ENCODE data around the gene PTPRZ1.
A peak's percentile ranks its signal among the peaks of the same experiment; 100 is the strongest.

PTPRZ1 gene

DNA sequence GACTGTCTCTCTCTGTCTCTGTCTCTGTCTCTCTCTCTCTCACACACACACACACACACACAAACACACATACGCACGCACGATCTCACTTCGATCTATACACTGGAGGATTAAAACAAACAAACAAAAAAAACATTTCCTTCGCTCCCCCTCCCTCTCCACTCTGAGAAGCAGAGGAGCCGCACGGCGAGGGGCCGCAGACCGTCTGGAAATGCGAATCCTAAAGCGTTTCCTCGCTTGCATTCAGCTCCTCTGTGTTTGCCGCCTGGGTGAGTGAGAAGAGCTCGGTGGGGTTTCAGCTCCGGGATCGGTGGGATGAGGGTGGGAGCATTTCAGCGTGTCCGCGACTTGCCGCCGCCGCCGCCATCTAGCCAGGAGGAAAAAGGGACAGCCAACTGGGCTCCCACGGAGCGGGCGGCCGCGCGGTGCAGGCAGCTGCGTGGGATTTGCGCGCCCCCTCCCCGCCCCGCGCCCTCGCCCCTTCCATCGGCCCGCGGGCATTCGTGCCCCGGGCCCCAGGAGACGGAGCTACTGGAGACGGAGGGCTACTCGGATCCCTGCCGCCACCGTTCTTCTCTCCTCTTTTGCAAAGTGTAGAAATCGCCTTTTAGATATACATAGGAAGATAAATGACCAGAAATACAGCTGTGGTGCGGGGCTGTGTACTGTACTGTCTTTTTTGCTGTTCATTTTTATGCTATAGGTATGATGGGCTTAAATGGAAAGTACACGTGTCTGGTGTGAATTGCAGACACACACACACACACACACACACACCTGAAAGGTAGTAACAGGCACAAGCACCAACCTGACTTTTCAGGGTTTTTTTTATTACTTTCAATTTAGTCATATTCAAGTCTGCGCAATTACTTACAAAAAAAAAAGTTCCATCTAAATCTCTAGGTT is 581 bp downstream of the PTPRZ1 start:
- peak overlapping the region; percentile 49 for H3K4me3 ChIP-seq (ENCODE audit: low read depth, low read length)
- H3K4me1 ChIP-seq (ENCODE audit: control insufficient read depth, insufficient read depth, low read length): no peaks in the 10 kb centered on the region
- no peak overlapping the region for H3K27ac ChIP-seq (ENCODE audit: extremely low read depth, low read depth, low read length)
- no peaks in the 10 kb centered on the region for H3K36me3 ChIP-seq (ENCODE audit: control insufficient read depth in 2 of 2, insufficient read depth in 1 of 2, low read length in 2 of 2)
- no peaks in the 10 kb centered on the region for H3K9me3 ChIP-seq (ENCODE audit: control insufficient read depth, insufficient read depth, low read depth, low read length)
- POLR2A ChIA-PET: interaction anchor here (0.7 to 0.8 kb wide), 2 partner anchors 478 to 1102 kb away, joined by 3 read pairs; no protein-coding TSS in a partner anchor
- CTCF ChIA-PET: interaction anchor here (0.5 to 1.0 kb wide), 2 partner anchors 31 to 121 kb away, joined by 4 to 5 read pairs; no protein-coding TSS in a partner anchor
- TF ChIP-seq, protein P1, sequence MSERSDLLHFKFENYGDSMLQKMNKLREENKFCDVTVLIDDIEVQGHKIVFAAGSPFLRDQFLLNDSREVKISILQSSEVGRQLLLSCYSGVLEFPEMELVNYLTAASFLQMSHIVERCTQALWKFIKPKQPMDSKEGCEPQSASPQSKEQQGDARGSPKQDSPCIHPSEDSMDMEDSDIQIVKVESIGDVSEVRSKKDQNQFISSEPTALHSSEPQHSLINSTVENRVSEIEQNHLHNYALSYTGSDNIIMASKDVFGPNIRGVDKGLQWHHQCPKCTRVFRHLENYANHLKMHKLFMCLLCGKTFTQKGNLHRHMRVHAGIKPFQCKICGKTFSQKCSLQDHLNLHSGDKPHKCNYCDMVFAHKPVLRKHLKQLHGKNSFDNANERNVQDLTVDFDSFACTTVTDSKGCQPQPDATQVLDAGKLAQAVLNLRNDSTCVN (tag by site-specific recombination; optimal IDR thresholded peaks at IDR 0.05): peak; percentile 84
- TF ChIP-seq ZNF394 (tag by site-specific recombination; IDR thresholded peaks at IDR 0.05; ENCODE audit: borderline replicate concordance) (no peak; the same call in 1 of the 2 replicates), KLF16 (tag by site-specific recombination; IDR thresholded peaks at IDR 0.05) (peak; percentile 36; the same call in 1 of the 2 replicates), KLF7 (tag by site-specific recombination; IDR thresholded peaks at IDR 0.05; ENCODE audit: borderline replicate concordance) (no peak), PRDM4 (tag by site-specific recombination; IDR thresholded peaks at IDR 0.05) (no peak), PBX3 (CRISPR knock-in tag; IDR thresholded peaks at IDR 0.05) (no peak), GLIS2 (tag by site-specific recombination; IDR thresholded peaks at IDR 0.05) (peak; percentile 34; the same call in 1 of the 2 replicates), ZFP37 (tag by site-specific recombination; IDR thresholded peaks at IDR 0.05) (0 out of 2 replicates have a peak, but pooled peaks have one; percentile 22), ZNF398 (tag by site-specific recombination; IDR thresholded peaks at IDR 0.05) (peak; percentile 42; the same call in 1 of the 2 replicates), TRIM28 (IDR thresholded peaks at IDR 0.05; ENCODE audit: borderline replicate concordance, low read length) (no peak), ZNF610 (tag by site-specific recombination; IDR thresholded peaks at IDR 0.05; ENCODE audit: borderline replicate concordance) (no peak), ZNF707 (tag by site-specific recombination; IDR thresholded peaks at IDR 0.05) (no peak)
- TF ChIP-seq, protein P2, sequence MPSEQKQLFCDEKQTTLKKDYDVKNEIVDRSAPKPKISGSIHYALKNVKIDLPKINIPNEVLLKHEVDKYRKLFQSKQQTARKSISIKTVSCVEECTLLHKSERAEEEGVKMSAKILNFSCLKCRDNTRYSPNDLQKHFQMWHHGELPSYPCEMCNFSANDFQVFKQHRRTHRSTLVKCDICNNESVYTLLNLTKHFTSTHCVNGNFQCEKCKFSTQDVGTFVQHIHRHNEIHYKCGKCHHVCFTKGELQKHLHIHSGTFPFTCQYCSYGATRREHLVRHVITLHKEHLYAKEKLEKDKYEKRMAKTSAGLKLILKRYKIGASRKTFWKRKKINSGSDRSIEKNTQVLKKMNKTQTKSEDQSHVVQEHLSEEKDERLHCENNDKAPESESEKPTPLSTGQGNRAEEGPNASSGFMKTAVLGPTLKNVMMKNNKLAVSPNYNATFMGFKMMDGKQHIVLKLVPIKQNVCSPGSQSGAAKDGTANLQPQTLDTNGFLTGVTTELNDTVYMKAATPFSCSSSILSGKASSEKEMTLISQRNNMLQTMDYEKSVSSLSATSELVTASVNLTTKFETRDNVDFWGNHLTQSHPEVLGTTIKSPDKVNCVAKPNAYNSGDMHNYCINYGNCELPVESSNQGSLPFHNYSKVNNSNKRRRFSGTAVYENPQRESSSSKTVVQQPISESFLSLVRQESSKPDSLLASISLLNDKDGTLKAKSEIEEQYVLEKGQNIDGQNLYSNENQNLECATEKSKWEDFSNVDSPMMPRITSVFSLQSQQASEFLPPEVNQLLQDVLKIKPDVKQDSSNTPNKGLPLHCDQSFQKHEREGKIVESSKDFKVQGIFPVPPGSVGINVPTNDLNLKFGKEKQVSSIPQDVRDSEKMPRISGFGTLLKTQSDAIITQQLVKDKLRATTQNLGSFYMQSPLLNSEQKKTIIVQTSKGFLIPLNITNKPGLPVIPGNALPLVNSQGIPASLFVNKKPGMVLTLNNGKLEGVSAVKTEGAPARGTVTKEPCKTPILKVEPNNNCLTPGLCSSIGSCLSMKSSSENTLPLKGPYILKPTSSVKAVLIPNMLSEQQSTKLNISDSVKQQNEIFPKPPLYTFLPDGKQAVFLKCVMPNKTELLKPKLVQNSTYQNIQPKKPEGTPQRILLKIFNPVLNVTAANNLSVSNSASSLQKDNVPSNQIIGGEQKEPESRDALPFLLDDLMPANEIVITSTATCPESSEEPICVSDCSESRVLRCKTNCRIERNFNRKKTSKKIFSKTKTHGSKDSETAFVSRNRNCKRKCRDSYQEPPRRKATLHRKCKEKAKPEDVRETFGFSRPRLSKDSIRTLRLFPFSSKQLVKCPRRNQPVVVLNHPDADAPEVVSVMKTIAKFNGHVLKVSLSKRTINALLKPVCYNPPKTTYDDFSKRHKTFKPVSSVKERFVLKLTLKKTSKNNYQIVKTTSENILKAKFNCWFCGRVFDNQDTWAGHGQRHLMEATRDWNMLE (tag by site-specific recombination; conservative IDR thresholded peaks at IDR 0.05; ENCODE audit: low read depth): no peak
- TF ChIP-seq, protein P3, sequence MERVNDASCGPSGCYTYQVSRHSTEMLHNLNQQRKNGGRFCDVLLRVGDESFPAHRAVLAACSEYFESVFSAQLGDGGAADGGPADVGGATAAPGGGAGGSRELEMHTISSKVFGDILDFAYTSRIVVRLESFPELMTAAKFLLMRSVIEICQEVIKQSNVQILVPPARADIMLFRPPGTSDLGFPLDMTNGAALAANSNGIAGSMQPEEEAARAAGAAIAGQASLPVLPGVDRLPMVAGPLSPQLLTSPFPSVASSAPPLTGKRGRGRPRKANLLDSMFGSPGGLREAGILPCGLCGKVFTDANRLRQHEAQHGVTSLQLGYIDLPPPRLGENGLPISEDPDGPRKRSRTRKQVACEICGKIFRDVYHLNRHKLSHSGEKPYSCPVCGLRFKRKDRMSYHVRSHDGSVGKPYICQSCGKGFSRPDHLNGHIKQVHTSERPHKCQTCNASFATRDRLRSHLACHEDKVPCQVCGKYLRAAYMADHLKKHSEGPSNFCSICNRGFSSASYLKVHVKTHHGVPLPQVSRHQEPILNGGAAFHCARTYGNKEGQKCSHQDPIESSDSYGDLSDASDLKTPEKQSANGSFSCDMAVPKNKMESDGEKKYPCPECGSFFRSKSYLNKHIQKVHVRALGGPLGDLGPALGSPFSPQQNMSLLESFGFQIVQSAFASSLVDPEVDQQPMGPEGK (tag by site-specific recombination; IDR thresholded peaks at IDR 0.05): 0 out of 2 replicates have a peak, but pooled peaks have one; percentile 33
- TF ChIP-seq, protein P4, sequence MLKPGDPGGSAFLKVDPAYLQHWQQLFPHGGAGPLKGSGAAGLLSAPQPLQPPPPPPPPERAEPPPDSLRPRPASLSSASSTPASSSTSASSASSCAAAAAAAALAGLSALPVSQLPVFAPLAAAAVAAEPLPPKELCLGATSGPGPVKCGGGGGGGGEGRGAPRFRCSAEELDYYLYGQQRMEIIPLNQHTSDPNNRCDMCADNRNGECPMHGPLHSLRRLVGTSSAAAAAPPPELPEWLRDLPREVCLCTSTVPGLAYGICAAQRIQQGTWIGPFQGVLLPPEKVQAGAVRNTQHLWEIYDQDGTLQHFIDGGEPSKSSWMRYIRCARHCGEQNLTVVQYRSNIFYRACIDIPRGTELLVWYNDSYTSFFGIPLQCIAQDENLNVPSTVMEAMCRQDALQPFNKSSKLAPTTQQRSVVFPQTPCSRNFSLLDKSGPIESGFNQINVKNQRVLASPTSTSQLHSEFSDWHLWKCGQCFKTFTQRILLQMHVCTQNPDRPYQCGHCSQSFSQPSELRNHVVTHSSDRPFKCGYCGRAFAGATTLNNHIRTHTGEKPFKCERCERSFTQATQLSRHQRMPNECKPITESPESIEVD (tag by site-specific recombination; IDR thresholded peaks at IDR 0.05): no peak
- TF ChIP-seq, protein P5, sequence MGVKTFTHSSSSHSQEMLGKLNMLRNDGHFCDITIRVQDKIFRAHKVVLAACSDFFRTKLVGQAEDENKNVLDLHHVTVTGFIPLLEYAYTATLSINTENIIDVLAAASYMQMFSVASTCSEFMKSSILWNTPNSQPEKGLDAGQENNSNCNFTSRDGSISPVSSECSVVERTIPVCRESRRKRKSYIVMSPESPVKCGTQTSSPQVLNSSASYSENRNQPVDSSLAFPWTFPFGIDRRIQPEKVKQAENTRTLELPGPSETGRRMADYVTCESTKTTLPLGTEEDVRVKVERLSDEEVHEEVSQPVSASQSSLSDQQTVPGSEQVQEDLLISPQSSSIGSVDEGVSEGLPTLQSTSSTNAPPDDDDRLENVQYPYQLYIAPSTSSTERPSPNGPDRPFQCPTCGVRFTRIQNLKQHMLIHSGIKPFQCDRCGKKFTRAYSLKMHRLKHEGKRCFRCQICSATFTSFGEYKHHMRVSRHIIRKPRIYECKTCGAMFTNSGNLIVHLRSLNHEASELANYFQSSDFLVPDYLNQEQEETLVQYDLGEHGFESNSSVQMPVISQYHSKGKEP (tag by site-specific recombination; IDR thresholded peaks at IDR 0.05): no peak
